Chondrocyte (in vitro differentiated cells): ENCODE measurements around the gene EPGN. TPM values are rescaled to one million over a fixed set of nuclear protein-coding genes. Genes with fewer than 3 reads are reported as not detected.

ENCODE experiments used
- DNase-seq: peaks from one replicate; pipeline ENCODE4 v3.0.0; 2021; ENCODE audit warnings: mixed read lengths, low spot score
- H3K27ac Mint-ChIP-seq: one replicate; pipeline ENCODE4 v1.8.0; 2021; ENCODE audit warnings: mild to moderate bottlenecking, moderate library complexity, mixed read lengths; ENCODE audit not compliant: unreplicated experiment
- H3K27me3 Mint-ChIP-seq: 2 replicates; pipeline ENCODE4 v1.8.0; 2021; ENCODE audit warnings: low read depth, mixed read lengths
- H3K36me3 Mint-ChIP-seq: 2 replicates; pipeline ENCODE4 v1.8.0; 2021; ENCODE audit warnings: low read depth, mixed read lengths
- H3K4me1 Mint-ChIP-seq: 2 replicates; pipeline ENCODE4 v1.8.0; 2021; ENCODE audit warnings: low read depth, mild to moderate bottlenecking, mixed read lengths
- H3K4me3 Mint-ChIP-seq: one replicate; pipeline ENCODE4 v1.8.0; 2021; ENCODE audit warnings: mild to moderate bottlenecking, moderate library complexity, mixed read lengths; ENCODE audit not compliant: unreplicated experiment
- H3K9me3 Mint-ChIP-seq: 2 replicates; pipeline ENCODE4 v1.8.0; 2021; ENCODE audit warnings: low read depth, mixed read lengths
- total RNA-seq: library from RNA; stranded (reverse); gene quantifications from 3 replicates; pipeline ENCODE4 v1.2.1, GENCODE V29; 2021
- TF ChIP-seq, protein P1 (sequence below): fragments of 200-600 bp; sonication (generic); IDR thresholded peaks from 2 replicates; pipeline ENCODE4 v1.5.0; 2021; ENCODE audit warnings: antibody characterized with exemption, mild to moderate bottlenecking, moderate library complexity

EPGN gene
- total RNA-seq, 1 donor from 2014 or later: 0.62 TPM

DNA sequence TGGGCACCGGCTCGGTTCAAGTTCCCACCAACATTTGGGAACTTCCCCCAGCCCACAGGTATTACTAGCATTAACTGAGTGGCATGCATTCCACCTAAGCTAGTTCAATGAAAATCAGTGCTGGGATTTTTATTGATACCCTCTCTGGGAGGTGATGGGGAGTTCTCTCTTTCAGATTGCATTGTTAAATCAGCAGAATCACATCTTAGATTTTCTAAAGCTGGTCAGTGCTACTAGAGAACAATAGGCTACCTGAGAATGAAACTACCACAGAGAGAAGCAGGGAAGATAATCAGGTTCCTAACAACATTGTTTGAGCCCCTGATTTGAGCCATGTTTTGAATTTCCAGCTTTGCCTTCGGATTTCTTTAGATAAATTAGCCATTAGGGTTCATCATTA, 16.0 kb downstream of the EPGN start:
- Mint-ChIP-seq H3K9me3 (peaks cover 3% of the 10 kb centered on the region), H3K4me1 (peaks cover 12% of the 10 kb centered on the region), H3K36me3 (no peaks in the 10 kb centered on the region), H3K27ac (no peak overlapping the region), H3K4me3 (no peak overlapping the region), H3K27me3 (peaks cover 31% of the 10 kb centered on the region)
- TF ChIP-seq, protein P1, sequence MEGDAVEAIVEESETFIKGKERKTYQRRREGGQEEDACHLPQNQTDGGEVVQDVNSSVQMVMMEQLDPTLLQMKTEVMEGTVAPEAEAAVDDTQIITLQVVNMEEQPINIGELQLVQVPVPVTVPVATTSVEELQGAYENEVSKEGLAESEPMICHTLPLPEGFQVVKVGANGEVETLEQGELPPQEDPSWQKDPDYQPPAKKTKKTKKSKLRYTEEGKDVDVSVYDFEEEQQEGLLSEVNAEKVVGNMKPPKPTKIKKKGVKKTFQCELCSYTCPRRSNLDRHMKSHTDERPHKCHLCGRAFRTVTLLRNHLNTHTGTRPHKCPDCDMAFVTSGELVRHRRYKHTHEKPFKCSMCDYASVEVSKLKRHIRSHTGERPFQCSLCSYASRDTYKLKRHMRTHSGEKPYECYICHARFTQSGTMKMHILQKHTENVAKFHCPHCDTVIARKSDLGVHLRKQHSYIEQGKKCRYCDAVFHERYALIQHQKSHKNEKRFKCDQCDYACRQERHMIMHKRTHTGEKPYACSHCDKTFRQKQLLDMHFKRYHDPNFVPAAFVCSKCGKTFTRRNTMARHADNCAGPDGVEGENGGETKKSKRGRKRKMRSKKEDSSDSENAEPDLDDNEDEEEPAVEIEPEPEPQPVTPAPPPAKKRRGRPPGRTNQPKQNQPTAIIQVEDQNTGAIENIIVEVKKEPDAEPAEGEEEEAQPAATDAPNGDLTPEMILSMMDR: no peak
- DNase-seq: no peak

DNA sequence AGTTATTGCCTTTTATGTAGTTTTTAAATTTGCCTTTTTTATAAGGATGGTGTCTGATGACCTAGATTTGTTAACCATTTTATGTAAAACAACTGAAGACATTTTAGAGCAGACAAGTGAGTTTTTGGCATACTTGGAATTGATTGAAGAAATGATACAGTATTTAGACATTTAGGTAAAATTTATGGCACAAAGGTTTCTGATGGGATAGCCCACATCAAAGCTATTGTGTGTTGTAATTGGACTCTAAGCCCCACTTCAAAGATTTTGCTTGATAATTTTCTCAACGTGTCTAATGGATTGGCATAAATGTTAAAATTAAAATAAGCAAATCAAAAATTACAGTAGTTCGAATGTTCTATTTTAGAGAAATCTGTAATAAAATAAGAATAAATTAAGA, 17.6 kb downstream of the EPGN start:
- Mint-ChIP-seq H3K4me1 (peaks cover 7% of the 10 kb centered on the region), H3K9me3 (peaks cover 5% of the 10 kb centered on the region), H3K4me3 (no peak overlapping the region), H3K36me3 (no peaks in the 10 kb centered on the region), H3K27me3 (peaks cover 28% of the 10 kb centered on the region), H3K27ac (no peak overlapping the region)
- DNase-seq: no peak
- TF ChIP-seq, protein P1: no peak

DNA sequence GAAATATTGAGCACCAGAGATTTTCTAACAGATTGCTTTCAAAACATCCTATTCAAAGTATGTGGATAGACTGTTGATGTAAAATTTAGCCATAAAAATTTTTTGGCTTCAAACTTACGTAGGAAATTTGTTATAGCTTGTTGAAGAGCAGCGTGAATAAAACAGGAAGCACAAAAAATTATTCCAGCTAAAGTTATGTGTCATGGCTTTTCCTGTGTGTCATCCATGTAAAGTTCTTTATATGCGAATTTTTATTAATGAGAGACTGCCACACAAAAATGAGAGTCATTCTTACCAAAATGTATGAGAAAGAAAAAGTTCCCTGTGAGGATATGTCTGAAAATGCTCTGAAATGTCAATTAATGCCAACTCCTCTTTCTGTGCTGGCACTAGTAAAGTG, 19.5 kb downstream of the EPGN start:
- Mint-ChIP-seq H3K9me3 (peaks cover 5% of the 10 kb centered on the region), H3K27ac (no peak overlapping the region), H3K4me1 (peaks cover 7% of the 10 kb centered on the region), H3K36me3 (no peaks in the 10 kb centered on the region), H3K4me3 (no peak overlapping the region), H3K27me3 (peaks cover 21% of the 10 kb centered on the region)
- no peak for DNase-seq
- TF ChIP-seq, protein P1: no peak

DNA sequence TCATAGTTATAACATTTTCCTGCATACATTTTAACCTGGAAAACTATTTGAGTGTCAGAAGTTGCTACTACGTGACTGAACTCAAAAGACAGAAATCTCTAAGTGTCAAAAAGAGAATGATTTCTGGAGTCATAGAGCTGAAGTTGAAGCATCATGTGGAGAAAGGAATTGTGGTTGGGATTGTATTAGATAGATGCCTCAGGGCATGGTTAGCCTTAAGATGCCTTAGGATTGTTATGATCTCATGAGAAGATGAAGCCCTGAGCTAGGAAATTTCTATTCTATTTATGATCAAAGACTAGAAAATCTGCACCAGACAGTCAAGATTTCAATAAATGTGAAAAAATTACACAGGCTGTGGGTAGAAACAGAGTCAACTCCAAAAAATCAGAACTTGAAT, 20.2 kb downstream of the EPGN start:
- peaks cover 17% of the 10 kb centered on the region for H3K27me3 Mint-ChIP-seq
- peaks cover 5% of the 10 kb centered on the region for H3K9me3 Mint-ChIP-seq
- TF ChIP-seq, protein P1: no peak
- H3K4me1 Mint-ChIP-seq: peaks cover 7% of the 10 kb centered on the region
- no peaks in the 10 kb centered on the region for H3K36me3 Mint-ChIP-seq
- H3K4me3 Mint-ChIP-seq: no peak overlapping the region
- no peak for DNase-seq
- no peak overlapping the region for H3K27ac Mint-ChIP-seq

DNA sequence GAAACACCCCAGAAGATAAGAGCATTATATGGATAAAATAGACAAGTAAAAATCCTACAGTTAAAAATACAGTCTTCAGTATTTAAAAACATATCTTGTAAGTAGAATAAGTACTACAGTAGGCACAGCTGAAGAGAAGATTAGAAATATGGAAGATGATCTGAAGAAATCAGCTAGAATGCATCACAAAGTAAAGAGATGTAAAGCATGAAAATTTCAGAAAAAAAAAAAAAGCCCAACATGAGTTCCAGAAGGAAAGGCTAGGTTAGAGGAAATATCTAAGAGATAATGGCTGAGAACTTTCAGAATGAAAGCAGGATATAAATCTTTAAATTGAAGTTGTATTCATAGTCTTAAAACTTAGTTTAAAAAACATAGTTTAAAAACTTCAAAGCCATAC, 21.0 kb downstream of the EPGN start:
- TF ChIP-seq, protein P1: no peak
- Mint-ChIP-seq H3K4me3 (no peak overlapping the region), H3K36me3 (no peaks in the 10 kb centered on the region), H3K4me1 (peaks cover 7% of the 10 kb centered on the region), H3K9me3 (peaks cover 5% of the 10 kb centered on the region), H3K27ac (no peak overlapping the region), H3K27me3 (peaks cover 16% of the 10 kb centered on the region)
- no peak for DNase-seq
